H1 (cell line): ENCODE measurements around the gene NUS1. TPM values are rescaled to one million over a fixed set of nuclear protein-coding genes. Genes with fewer than 3 reads are reported as not detected.
"Not testable (repeated sequence)": the region's sequence is repeated elsewhere in the genome, so short reads cannot be mapped to it uniquely, and the experiment has no call there.

ENCODE experiments used
- CTCF ChIA-PET: fragments of 300-600 bp; sonication (Branson Sonifier 250); formaldehyde crosslinking; loops from one replicate; lab custom pipeline; 2021; ENCODE audit not compliant: partially characterized antibody; lab: Charles Lee
- POLR2A ChIA-PET: fragments of 300-600 bp; sonication (Branson Sonifier 250); formaldehyde crosslinking; loops from one replicate; lab custom pipeline; 2021; ENCODE audit warnings: inconsistent platforms; ENCODE audit not compliant: partially characterized antibody; lab: Charles Lee
- DNase-seq, 2 experiments: peaks; one replicate each; pipeline versions ENCODE4 v3.0.0 to v3.0.0-alpha.2; 2010 to 2022; ENCODE audit warnings: low spot score in 2 of 2, low read depth in 1 of 2, mixed read lengths in 1 of 2
- FAIRE-seq: peaks from 2 replicates; lab custom pipeline; 2011; peaks lifted over from hg19 to GRCh38; lab: Jason Lieb, UNC
- H2AFZ ChIP-seq: 2 replicates; pipeline ENCODE4 v1.8.1; 2012; ENCODE audit warnings: low read length, inconsistent platforms
- H2AK5ac ChIP-seq: 2 replicates; pipeline ENCODE4 v1.6.1; 2013; ENCODE audit warnings: low read depth, low read length
- H2BK120ac ChIP-seq: replicated peaks from 2 replicates; pipeline ENCODE3; 2013; ENCODE audit warnings: low read depth, low read length, inconsistent platforms
- H2BK12ac ChIP-seq: 2 replicates; pipeline ENCODE4 v1.6.1; 2013; ENCODE audit warnings: low read depth, low read length
- H2BK15ac ChIP-seq: 2 replicates; pipeline ENCODE4 v1.6.1; 2013; ENCODE audit warnings: low read length
- H2BK20ac ChIP-seq: 2 replicates; pipeline ENCODE4 v1.6.1; 2013; ENCODE audit warnings: low read length
- H2BK5ac ChIP-seq: 2 replicates; pipeline ENCODE4 v1.6.1; 2013; ENCODE audit warnings: low read depth, low read length
- H3K14ac ChIP-seq: 2 replicates; pipeline ENCODE4 v1.6.1; 2013; ENCODE audit warnings: inconsistent platforms; ENCODE audit not compliant: insufficient read length
- H3K18ac ChIP-seq: 2 replicates; pipeline ENCODE4 v1.6.1; 2013; ENCODE audit warnings: low read length; ENCODE audit errors: extremely low read depth
- H3K23ac ChIP-seq: 2 replicates; pipeline ENCODE4 v1.6.1; 2013; ENCODE audit warnings: inconsistent platforms; ENCODE audit not compliant: insufficient read length
- H3K23me2 ChIP-seq: 2 replicates; pipeline ENCODE4 v1.6.1; 2013; ENCODE audit warnings: low read depth, low read length
- H3K27ac ChIP-seq: 2 replicates; pipeline ENCODE4 v1.6.1; 2011; ENCODE audit warnings: low read depth, low read length, inconsistent platforms
- H3K27me3 ChIP-seq, 4 experiments: replicated peaks in 1 of 4; 1 replicate in 1 of 4; 2 replicates in 3 of 4; pipeline versions ENCODE4 v1.6.1 to v1.8.1; 2011 to 2013; ENCODE audit warnings: low read length in 3 of 4, mild to moderate bottlenecking in 3 of 4, inconsistent platforms in 2 of 4, mixed read lengths in 2 of 4, moderate library complexity in 1 of 4; ENCODE audit not compliant: control insufficient read depth in 3 of 4, insufficient read depth in 3 of 4; ENCODE audit errors: extremely low read depth in 1 of 4
- H3K36me3 ChIP-seq, 4 experiments: 2 replicates each; pipeline versions ENCODE4 v1.6.1 to v1.8.1; 2011 to 2013; ENCODE audit warnings: mild to moderate bottlenecking in 4 of 4, low read length in 3 of 4, moderate library complexity in 2 of 4, control low read depth in 1 of 4, inconsistent platforms in 1 of 4; ENCODE audit not compliant: insufficient read depth in 4 of 4, control insufficient read depth in 2 of 4
- H3K4ac ChIP-seq: replicated peaks from 2 replicates; pipeline ENCODE3; 2013; ENCODE audit warnings: low read length, low read depth, mixed read lengths, inconsistent platforms; ENCODE audit not compliant: insufficient read length
- H3K4me1 ChIP-seq, 4 experiments: replicated peaks in 1 of 4; 1 replicate in 1 of 4; 2 replicates in 3 of 4; pipeline versions ENCODE4 v1.6.1 to v1.8.1; 2011 to 2013; ENCODE audit warnings: low read length in 3 of 4, inconsistent platforms in 2 of 4, mixed read lengths in 1 of 4; ENCODE audit not compliant: insufficient read depth in 4 of 4, control insufficient read depth in 3 of 4
- H3K4me2 ChIP-seq, 2 experiments: 2 replicates each; pipeline versions ENCODE4 v1.6.1 to v1.8.1; 2011 to 2013; ENCODE audit warnings: low read depth in 2 of 2, low read length in 2 of 2, control low read depth in 1 of 2, inconsistent platforms in 1 of 2, mild to moderate bottlenecking in 1 of 2; ENCODE audit not compliant: insufficient read depth in 1 of 2
- H3K4me3 ChIP-seq, 4 experiments: fragments of 200-600, 300-600 bp in 1 of 4; sonication (generic), shearing (Covaris generic), sonication (Bioruptor Twin) in 1 of 4; 2 replicates each; pipeline versions ENCODE4 v1.5.1 to v1.8.1; 2011 to 2016; ENCODE audit warnings: low read length in 4 of 4, low read depth in 3 of 4, control low read depth in 2 of 4, inconsistent platforms in 2 of 4, mild to moderate bottlenecking in 2 of 4, mixed read lengths in 1 of 4, moderate library complexity in 1 of 4; ENCODE audit not compliant: insufficient read depth in 2 of 4; ENCODE audit errors: extremely low read depth in 1 of 4
- H3K56ac ChIP-seq: replicated peaks from 2 replicates; pipeline ENCODE3; 2013; ENCODE audit warnings: low read depth, mild to moderate bottlenecking, mixed read lengths, low read length, inconsistent platforms; ENCODE audit not compliant: insufficient read length
- H3K79me1 ChIP-seq: 2 replicates; pipeline ENCODE4 v1.6.1; 2013; ENCODE audit warnings: low read depth, low read length, control low read depth
- H3K79me2 ChIP-seq, 2 experiments: 2 replicates each; pipeline versions ENCODE4 v1.6.1 to v1.8.1; 2012 to 2013; ENCODE audit warnings: low read length in 2 of 2, mild to moderate bottlenecking in 2 of 2, inconsistent platforms in 1 of 2; ENCODE audit not compliant: insufficient read depth in 2 of 2, control insufficient read depth in 1 of 2
- H3K9ac ChIP-seq, 4 experiments: replicated peaks in 1 of 4; 1 replicate in 1 of 4; 2 replicates in 3 of 4; pipeline versions ENCODE4 v1.6.1 to v1.8.1; 2011 to 2013; ENCODE audit warnings: low read depth in 3 of 4, low read length in 3 of 4, control low read depth in 2 of 4, mild to moderate bottlenecking in 2 of 4, moderate library complexity in 2 of 4, inconsistent platforms in 1 of 4; ENCODE audit errors: extremely low read depth in 1 of 4
- H3K9me3 ChIP-seq, 2 experiments: 2 replicates each; pipeline versions ENCODE4 v1.6.1 to v1.8.1; 2012 to 2013; ENCODE audit warnings: mild to moderate bottlenecking in 2 of 2, moderate library complexity in 2 of 2, control low read depth in 1 of 2, inconsistent platforms in 1 of 2, low read depth in 1 of 2, low read length in 1 of 2, mixed read lengths in 1 of 2; ENCODE audit not compliant: insufficient read depth in 2 of 2
- H4K20me1 ChIP-seq, 2 experiments: replicated peaks in 1 of 2; 2 replicates each; pipeline versions ENCODE3 to v1.8.1; 2011 to 2013; ENCODE audit warnings: inconsistent platforms in 2 of 2, low read length in 2 of 2, mild to moderate bottlenecking in 1 of 2; ENCODE audit not compliant: insufficient read depth in 2 of 2, control insufficient read depth in 1 of 2
- H4K5ac ChIP-seq: 2 replicates; pipeline ENCODE4 v1.6.1; 2013; ENCODE audit warnings: low read length, low read depth, mixed read lengths, inconsistent platforms; ENCODE audit not compliant: insufficient read length
- H4K8ac ChIP-seq: 2 replicates; pipeline ENCODE4 v1.8.0; 2013; ENCODE audit warnings: mild to moderate bottlenecking, moderate library complexity, low read length, inconsistent platforms; ENCODE audit not compliant: insufficient read depth; ENCODE audit errors: extremely low read depth
- H4K91ac ChIP-seq: replicated peaks from 2 replicates; pipeline ENCODE3; 2013; ENCODE audit warnings: low read length, mixed read lengths, inconsistent platforms; ENCODE audit not compliant: insufficient read length
- WGBS, 2 experiments: shearing (Covaris generic) in 1 of 2; methylation state at CpG; one replicate each; pipeline versions ENCODE4 v1.1.6 to v1.1.7; 2013 to 2015; ENCODE audit warnings: low lambda C conversion rate in 2 of 2, mixed read lengths in 2 of 2, inconsistent platforms in 1 of 2, low coverage in 1 of 2, missing lambda C conversion rate in 1 of 2; ENCODE audit not compliant: insufficient replicate concordance in 2 of 2, insufficient coverage in 1 of 2, insufficient read length in 1 of 2; ENCODE audit errors: extremely low coverage in 1 of 2, missing lambda C conversion rate in 1 of 2; 5-methylcytosine and 5-hydroxymethylcytosine counted together
- polyA plus RNA-seq, 7 experiments: library from polyadenylated mRNA; depleted of rRNA in 3 of 7; stranded (reverse) in 5 of 7; unstranded in 2 of 7; fragments of >200 nt in 5 of 7; fragments of 200-250 nt in 2 of 7; gene quantifications; 1 replicate in 5 of 7; 2 replicates in 1 of 7; 4 replicates in 1 of 7; pipeline versions ENCODE4 v1.2.1 to v1.2.3, GENCODE V29; 2011 to 2013; ENCODE audit warnings: missing spikeins in 2 of 7, mixed read lengths in 2 of 7
- total RNA-seq: library from RNA; stranded (reverse); fragmentation: NEBNext Ultra II Directional; extraction: Animal tissue kit (Norgen Biotek cat#: 25700); gene quantifications from 2 replicates; pipeline ENCODE4 v1.2.1, GENCODE V29; 2021

The NUS1 gene
- total and polyA plus RNA-seq, 2 of the 8 experiments (the other 6 are each of a cell fraction or from before 2014, with no cell fraction given): 20.7 to 77.7 TPM

GRCh38 chr6:117750675-117751074 is 75.4 kb downstream of the NUS1 start:
- H3K4me3 ChIP-seq, H3K79me2 ChIP-seq, H3K56ac ChIP-seq, H3K23me2 ChIP-seq, H3K23ac ChIP-seq, DNase-seq, H4K91ac ChIP-seq, H2AK5ac ChIP-seq, H3K36me3 ChIP-seq, H4K5ac ChIP-seq, H3K4ac ChIP-seq, H3K4me2 ChIP-seq, H2BK120ac ChIP-seq, H3K9ac ChIP-seq, H3K18ac ChIP-seq, H4K20me1 ChIP-seq, H4K8ac ChIP-seq, H2BK5ac ChIP-seq, H2BK12ac ChIP-seq, H3K4me1 ChIP-seq, H3K9me3 ChIP-seq, H2BK20ac ChIP-seq, H2AFZ ChIP-seq, FAIRE-seq, POLR2A ChIA-PET, H3K14ac ChIP-seq, H3K27me3 ChIP-seq, H3K27ac ChIP-seq, H3K79me1 ChIP-seq, CTCF ChIA-PET, H2BK15ac ChIP-seq: not testable (repeated sequence)
- 88% methylated on average over 14 of the region's 25 CpGs; no CpG with 5 or more reads in 1 of the 2 experiments for WGBS, 2 experiments

Other genes with a start within 250 kb of the NUS1 start
- gene ROS1, start 249.5 kb upstream of the NUS1 start, total RNA-seq: not detected in 2 replicates
- gene ROS1, start 249.5 kb upstream of the NUS1 start, polyA plus RNA-seq (2011; rRNA removed): not detected in 2 replicates
- 7.9 and 11.2 TPM in 2 replicates for gene DCBLD1, start 192.8 kb upstream of the NUS1 start, total RNA-seq
- 3.7 and 3.9 TPM in 2 replicates for gene DCBLD1, start 192.8 kb upstream of the NUS1 start, polyA plus RNA-seq (2011; rRNA removed)
- 19.1 and 19.4 TPM in 2 replicates for gene GOPC, start 73.0 kb upstream of the NUS1 start, total RNA-seq
- gene GOPC, start 73.0 kb upstream of the NUS1 start, polyA plus RNA-seq (2011; rRNA removed): 4.0 and 5.3 TPM in 2 replicates
- 8.3 and 10.0 TPM in 2 replicates for gene SLC35F1, start 231.8 kb downstream of the NUS1 start, total RNA-seq
- 5.4 and 7.0 TPM in 2 replicates for gene SLC35F1, start 231.8 kb downstream of the NUS1 start, polyA plus RNA-seq (2011; rRNA removed)